ENCODE measurements around the gene DCTN2.
"Not testable (repeated sequence)": the region's sequence is repeated elsewhere in the genome, so short reads cannot be mapped to it uniquely, and the experiment has no call there.

The DCTN2 gene

DNA sequence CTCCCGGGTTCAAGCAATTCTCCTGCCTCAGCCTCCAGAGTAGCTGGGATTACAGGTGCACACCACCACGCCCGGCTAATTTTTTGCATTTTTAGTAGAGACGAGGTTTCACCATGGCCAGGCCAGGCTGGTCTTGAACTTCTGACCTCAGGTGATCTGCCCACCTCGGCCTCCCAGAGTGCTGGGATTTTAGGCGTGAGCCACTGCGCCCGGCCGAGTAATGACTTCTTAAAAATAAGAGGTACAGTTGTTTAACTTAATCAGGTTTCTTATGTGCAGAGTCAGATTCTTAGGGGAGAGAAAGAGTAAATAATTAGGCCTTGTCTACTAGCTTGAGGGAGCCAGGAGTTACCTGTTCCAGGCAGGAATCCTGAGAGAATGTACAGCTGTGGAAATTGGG is 32.7 kb downstream of the DCTN2 start:
- DNase-seq = not testable (repeated sequence)

DNA sequence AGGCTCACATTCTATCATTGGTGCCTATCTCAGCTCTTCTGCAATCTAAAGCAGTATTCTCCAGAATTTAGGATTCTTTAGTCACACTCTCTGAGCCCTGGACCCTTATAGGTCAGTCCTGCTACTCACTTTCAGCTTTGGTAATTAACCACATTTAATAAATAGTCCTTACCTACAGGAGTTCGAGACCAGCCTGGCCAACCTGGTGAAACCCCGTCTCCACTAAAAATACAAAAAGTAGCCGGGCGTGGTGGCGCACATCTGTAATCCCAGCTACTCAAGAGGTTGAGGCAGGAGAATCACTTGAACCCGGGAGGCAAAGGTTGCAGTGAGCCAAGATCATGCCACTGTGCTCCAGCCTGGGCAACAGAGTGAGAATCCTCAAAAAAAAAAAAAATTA is 33.3 kb downstream of the DCTN2 start:
- DNase-seq = not testable (repeated sequence)

DNA sequence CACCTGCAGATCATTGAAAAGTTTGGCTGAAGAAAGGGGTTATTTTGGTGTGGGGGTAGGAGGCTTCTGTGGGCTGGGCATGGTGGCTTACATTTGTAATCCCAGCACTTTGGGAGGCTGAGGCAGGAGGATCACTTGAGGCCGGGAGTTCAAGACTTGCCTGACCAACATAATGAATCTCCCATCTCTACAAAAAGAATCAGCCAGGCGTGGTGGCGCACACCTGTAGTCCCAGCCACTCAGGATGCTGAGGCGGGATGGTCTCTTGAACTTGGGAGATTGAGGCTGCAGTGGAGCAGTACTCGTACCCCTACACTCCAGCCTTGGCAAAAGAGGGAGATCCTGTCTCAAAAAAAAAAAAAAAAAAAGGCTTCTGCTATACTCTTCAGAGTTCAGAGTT is 33.7 kb downstream of the DCTN2 start:
- no peak for DNase-seq

DNA sequence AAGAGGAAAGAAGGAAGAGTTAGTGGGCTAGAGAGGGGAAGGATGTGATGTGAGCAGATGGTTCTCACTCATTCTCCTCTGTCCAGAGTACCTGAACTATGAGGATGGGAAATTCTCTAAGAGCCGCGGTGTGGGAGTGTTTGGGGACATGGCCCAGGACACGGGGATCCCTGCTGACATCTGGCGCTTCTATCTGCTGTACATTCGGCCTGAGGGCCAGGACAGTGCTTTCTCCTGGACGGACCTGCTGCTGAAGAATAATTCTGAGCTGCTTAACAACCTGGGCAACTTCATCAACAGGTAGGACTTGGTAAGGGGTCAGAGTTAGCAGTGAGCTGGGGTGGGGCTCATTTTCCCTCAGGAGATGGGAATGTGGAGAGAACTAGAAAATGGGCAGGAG is 34.3 kb downstream of the DCTN2 start:
- no peak for DNase-seq

DNA sequence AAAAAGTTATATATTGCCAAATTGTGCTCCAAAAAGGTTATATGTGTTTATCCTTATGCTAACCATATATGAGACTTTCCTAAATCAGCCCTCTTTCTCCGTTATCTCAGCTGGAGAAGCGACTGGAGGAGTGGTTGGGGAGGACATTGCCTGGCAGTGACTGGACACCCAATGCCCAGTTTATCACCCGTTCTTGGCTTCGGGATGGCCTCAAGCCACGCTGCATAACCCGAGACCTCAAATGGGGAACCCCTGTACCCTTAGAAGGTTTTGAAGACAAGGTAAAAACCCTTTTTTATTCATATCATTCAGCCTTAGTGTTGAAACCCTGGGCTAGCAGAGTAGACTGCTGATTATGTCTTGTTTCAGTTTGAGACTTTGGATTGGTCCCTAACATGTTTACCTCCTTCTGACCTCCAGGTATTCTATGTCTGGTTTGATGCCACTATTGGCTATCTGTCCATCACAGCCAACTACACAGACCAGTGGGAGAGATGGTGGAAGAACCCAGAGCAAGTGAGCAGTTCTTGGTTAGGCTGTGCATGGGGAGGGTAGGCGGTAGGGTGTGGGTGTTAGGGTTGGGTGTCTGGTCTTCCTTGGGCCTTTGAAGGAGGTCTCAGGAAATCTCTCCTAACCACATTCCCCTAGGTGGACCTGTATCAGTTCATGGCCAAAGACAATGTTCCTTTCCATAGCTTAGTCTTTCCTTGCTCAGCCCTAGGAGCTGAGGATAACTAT is 35.2 kb downstream of the DCTN2 start:
- DNase-seq = no peak

DNA sequence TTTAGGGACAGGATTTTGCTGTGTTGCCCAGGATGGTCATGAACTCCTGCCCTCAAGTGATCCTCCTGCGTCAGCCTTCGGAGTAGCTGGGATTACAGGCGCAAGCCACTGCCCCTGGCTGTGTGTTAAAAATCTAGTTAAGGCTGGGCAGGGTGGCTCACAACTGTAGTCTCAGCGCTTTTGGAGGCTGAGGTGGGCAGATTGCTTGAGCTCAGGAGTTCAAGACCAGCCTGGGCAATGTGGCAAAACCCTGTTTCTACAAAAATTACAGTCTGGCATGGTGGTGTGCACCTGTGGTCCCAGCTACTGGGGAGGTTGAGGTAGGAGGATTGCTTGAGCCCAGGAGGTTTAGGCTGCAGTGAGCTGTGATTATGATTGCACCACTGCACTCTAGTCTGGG is 35.8 kb downstream of the DCTN2 start:
- no peak for DNase-seq

DNA sequence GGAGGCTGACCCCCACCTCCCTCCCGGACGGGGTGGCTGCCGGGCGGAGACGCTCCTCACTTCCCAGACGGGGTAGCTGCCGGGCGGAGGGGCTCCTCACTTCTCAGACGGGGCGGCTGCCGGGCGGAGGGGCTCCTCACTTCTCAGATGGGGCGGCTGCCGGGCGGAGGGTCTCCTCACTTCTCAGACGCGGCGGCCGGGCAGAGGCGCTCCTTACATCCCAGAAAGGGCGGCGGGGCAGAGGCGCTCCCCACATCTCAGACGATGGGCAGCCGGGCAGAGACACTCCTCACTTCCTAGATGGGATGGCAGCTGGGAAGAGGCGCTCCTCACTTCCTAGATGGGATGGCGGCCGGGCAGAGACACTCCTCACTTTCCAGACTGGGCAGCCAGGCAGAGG is 39.2 kb downstream of the DCTN2 start:
- not testable (repeated sequence) for DNase-seq

GRCh38 chr12:57506541-57506940 is 40.5 kb downstream of the DCTN2 start:
- DNase-seq = not testable (repeated sequence)

GRCh38 chr12:57502311-57502969 is 44.6 kb downstream of the DCTN2 start:
- not testable (repeated sequence) for DNase-seq

DNA sequence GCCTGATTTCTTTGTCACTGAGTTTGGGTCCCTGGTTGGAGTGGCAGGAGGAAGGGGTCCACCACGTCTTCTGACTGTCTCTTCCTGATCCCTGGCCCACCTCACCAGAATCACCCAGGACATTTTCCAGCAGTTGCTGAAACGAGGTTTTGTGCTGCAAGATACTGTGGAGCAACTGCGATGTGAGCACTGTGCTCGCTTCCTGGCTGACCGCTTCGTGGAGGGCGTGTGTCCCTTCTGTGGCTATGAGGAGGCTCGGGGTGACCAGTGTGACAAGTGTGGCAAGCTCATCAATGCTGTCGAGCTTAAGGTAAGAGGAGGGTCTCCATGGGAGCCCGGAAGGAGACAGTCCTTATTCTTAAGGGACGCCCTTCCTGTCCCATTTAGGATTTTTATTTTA is 46.8 kb downstream of the DCTN2 start:
- no peak for DNase-seq

DNA sequence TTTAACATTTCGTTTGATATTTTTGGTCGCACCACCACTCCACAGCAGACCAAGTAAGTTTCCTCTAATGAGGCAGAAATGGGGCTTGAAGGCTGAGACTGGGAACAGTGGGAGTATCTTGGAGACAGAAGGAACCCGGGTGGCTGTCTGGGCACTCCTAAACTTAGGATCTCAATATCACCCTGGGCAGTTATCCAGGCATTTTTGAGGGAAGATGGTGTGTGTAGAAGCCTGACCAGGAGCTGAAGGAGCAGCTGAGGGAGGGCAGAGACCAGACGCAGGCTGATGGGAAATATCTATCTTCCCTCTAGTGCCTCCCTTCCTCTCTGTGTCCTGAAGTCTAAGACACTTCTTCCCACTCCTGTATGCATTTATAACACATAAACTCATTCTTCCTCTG is 48.4 kb downstream of the DCTN2 start:
- no peak for DNase-seq

- no peak for DNase-seq
Measured at GRCh38 chr12:57498132-57498502, 48.9 kb downstream of the DCTN2 start.

DNA sequence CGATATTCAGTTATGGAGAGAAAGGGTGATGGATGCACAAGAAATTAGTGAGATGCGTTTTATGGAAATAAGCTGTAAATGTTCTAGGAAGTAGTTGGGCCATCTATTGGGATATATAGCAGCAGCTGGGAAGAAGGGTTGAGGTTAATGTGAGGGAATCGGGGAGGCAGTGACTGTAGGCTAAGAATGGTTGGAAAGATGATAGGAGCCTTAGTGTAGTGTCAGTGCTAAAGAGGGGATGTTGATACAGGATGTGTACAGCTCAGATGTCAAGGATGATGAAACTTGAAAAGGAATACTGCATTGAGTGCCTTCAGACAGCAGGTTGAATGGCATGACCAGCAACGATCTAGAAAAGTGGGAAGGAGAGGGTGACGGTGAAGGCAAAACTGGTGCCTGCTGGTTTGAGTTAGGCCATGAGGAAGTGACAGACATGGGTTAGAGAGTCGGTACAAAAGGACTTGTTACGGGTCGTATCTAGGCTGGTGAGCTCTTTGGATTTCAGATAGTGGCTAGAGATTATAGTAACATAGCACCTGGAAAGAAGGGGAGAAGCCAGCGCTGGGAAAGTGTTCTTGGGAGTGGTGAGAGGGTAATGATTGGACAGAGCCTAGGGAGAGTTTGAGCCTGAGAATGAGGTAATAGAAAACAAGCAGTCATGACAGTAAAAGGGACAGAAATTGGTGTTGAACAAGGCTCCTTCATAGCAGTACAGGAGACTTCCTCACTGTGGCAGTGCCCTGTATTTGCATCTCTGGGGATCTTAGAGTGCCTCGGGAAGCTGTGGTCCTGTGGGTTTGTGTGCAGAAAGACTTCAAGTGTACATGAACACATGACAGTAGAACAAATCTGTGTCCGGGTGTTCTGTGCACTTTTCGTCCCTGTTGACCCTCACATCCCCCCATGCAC is 49.5 kb downstream of the DCTN2 start:
- DNase-seq = no peak

DNA sequence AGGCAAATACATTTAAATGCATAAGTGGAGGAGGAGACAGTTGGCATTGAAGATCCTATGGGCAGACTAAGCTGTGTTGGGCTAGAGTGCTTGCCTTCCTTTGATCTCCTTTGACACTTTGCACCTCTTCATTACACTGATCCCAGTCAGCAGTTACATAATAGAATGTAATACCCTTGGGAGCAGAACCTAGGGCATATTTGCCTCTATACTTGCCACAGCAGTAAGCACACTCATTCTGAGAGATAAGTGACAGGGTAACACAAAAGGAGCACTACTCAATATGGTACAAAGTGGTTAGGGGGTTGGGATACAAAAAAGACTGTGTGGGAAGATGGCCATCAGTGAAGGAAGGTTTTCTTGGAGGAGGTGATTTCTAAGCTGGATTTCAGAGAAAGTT is 50.2 kb downstream of the DCTN2 start:
- no peak for DNase-seq

- DNase-seq = not testable (repeated sequence)
Measured at GRCh38 chr12:57495051-57495701, 51.8 kb downstream of the DCTN2 start.

DNA sequence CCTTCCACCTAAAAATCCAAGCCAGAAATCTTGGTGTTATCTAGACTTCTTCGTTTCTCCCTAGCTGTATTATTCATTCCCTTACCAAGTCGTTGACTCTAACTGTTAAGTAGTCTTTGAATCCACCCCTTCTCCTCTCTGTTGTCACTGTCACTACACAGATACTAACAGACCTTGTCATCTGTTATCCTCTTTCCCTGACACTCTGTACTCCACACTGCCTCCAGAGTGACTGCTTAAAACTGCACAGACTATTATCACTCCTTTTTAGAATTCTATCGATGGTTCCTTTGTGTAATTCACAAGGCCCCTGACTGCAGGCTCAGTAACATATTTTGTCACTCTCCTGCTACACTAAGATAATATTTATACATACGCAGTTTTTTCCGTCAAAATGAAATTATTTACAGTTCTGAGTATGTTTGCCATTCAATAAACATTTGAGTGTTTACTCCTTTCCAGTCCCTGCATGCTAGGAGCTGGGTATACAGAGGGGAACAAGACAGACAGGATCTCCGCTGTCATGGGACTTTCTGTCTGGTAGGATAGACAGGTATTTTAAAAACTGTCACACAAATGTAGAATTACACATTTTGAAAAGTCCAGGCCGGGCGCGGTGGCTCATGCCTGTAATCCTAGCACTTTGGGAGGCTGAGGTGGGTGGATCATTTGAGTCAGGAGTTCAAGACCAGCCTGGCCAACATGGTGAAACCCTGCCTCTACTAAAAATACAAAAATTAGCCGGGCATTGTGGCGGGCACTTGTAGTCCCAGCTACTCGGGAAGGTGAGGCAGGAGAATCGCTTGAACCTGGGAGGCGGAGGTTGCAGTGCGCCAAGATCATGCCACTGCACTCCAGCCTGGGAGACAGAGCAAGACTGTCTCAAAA is 55.4 kb downstream of the DCTN2 start:
- DNase-seq = peak; percentile 29

- no peak for DNase-seq
Measured at GRCh38 chr12:57490126-57490525, 56.9 kb downstream of the DCTN2 start.

DNA sequence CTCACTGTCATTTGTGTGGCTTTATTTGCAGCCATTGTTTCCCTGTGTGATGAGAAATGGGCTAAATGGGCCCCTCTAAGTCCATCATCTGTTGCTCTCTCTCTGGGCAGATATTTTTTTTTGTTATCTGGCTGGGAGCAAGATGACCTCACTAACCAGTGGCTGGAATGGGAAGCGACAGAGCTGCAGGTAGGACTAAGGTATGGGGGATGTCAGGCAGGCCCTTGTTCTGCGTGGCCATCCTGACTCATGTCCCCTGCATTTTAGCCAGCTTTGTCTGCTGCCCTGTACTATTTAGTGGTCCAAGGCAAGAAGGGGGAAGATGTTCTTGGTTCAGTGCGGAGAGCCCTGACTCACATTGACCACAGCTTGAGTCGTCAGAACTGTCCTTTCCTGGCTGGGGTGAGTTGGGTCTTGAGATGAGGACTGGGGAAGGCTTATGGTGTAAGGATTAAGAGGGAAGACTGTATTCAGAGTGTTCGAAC is 57.8 kb downstream of the DCTN2 start:
- no peak for DNase-seq

- no peak for DNase-seq
Measured at GRCh38 chr12:57488402-57489156, 58.4 kb downstream of the DCTN2 start.

DNA sequence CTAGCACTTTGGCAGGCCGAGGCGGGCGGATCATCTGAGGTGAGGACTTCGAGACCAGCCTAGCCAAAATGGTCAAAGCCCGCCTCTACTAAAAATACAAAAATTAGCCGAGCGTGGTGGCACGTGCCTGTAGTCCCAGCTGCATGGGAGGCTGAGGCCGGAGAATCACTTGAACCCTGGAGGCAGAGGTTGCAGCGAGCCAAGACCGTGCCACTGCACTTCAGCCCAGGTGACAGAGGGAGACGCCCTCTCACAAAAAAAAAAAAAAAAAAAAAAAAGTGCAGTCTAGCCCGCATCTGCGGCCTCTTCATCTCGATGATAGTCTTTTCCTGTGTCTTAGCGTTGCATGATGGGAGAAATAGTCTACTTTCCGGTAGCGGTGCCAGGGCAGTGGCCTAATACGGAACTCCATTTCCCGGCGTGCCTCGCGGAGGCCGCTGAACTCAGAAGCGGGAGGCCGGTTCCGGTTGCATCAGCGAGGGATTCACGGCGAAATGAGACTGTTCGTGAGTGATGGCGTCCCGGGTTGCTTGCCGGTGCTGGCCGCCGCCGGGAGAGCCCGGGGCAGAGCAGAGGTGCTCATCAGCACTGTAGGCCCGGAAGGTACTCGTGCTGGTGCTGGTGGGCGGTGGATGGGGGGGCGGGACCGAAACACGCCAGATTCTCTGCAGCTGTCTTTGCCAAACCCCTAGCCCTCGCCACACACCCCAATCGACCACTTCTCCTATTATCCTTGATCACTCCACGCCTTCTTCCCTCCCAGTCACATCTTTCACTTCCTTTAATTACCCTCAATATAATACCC is 59.2 kb downstream of the DCTN2 start, which contains the start of gene MARS1:
Gene MARS1, plus strand, starts transcription at position 472 of the 805 bp plus-strand sequence. Its CDS starts 23 bp downstream, at position 495.
- DNase-seq = peak; percentile 98
